Uterus (tissue), 2 donors: ENCODE results near the gene KRT37.

ENCODE experiments used
- POLR2A ChIP-seq, 2 donors: fragments of 450-650 bp; IDR thresholded peaks; one replicate each; pipeline ENCODE4 v1.6.1; 2016; ENCODE audit warnings: antibody characterized with exemption in 2 of 2, mild to moderate bottlenecking in 1 of 2, moderate library complexity in 1 of 2
- TF ChIP-seq, protein P1 (sequence below), 4 experiments: fragments of 200-600 bp in 2 of 4; fragments of 450-650 bp in 2 of 4; sonication (generic) in 2 of 4; IDR thresholded peaks; one replicate each; pipeline ENCODE4 v1.5.1; 2016 to 2019; ENCODE audit warnings: antibody characterized with exemption in 4 of 4, mild to moderate bottlenecking in 2 of 4, moderate library complexity in 1 of 4

DNA sequence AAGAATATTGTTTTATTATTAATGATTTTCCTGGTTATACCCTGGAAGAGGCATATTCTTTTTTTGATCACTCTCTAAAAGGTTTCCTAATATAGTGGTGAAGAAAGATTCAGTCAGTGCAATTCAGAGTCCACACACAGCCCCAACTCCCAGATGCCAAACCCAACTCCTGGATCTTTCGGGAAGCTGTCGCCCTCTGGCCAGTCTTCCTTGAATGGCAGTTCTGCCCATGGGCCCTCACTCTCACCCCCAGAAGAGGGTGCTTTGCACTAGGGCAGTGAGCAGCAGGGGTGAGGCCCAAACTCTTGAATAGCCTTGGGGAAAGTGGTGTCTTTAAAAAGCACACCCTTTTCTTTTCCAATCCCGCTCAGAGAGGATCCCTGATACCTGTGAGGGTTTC is 31.8 kb upstream of the KRT37 start:
- TF ChIP-seq POLR2A (IDR thresholded peaks at IDR 0.05) = no peak
- TF ChIP-seq, protein P1, sequence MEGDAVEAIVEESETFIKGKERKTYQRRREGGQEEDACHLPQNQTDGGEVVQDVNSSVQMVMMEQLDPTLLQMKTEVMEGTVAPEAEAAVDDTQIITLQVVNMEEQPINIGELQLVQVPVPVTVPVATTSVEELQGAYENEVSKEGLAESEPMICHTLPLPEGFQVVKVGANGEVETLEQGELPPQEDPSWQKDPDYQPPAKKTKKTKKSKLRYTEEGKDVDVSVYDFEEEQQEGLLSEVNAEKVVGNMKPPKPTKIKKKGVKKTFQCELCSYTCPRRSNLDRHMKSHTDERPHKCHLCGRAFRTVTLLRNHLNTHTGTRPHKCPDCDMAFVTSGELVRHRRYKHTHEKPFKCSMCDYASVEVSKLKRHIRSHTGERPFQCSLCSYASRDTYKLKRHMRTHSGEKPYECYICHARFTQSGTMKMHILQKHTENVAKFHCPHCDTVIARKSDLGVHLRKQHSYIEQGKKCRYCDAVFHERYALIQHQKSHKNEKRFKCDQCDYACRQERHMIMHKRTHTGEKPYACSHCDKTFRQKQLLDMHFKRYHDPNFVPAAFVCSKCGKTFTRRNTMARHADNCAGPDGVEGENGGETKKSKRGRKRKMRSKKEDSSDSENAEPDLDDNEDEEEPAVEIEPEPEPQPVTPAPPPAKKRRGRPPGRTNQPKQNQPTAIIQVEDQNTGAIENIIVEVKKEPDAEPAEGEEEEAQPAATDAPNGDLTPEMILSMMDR (IDR thresholded peaks at IDR 0.05) = no peak
